IPS DF 6.9 (cell line): ENCODE data around the gene SEPTIN1.
A peak's percentile ranks its signal among the peaks of the same experiment; 100 is the strongest.
"Not testable (repeated sequence)": the region's sequence is repeated elsewhere in the genome, so short reads cannot be mapped to it uniquely, and the experiment has no call there.

Experiments
- DNase-seq: peaks from one replicate; pipeline ENCODE4 v3.0.0-alpha.2; 2013; ENCODE audit warnings: low read depth, low spot score
- H3K27ac ChIP-seq: one replicate; pipeline ENCODE4 v1.5.1; 2013; ENCODE audit warnings: low read length, control low read depth
- H3K27me3 ChIP-seq: 2 replicates; pipeline ENCODE4 v1.6.1; 2013; ENCODE audit warnings: mild to moderate bottlenecking, low read length; ENCODE audit not compliant: control insufficient read depth, insufficient read depth
- H3K36me3 ChIP-seq: 2 replicates; pipeline ENCODE4 v1.6.1; 2013; ENCODE audit warnings: low read length; ENCODE audit not compliant: control insufficient read depth, insufficient read depth
- H3K4me1 ChIP-seq: 2 replicates; pipeline ENCODE4 v1.6.1; 2013; ENCODE audit warnings: low read length; ENCODE audit not compliant: control insufficient read depth, insufficient read depth
- H3K4me3 ChIP-seq: 2 replicates; pipeline ENCODE4 v1.5.1; 2013; ENCODE audit warnings: mild to moderate bottlenecking, low read length
- H3K9me3 ChIP-seq: 2 replicates; pipeline ENCODE4 v1.6.1; 2013; ENCODE audit warnings: low read length, inconsistent platforms; ENCODE audit not compliant: control insufficient read depth, insufficient read depth
- WGBS: extraction: QIAGEN DNeasy Blood & Tissue Kit; methylation state at CpG from one replicate; pipeline ENCODE4 v1.1.7; 2013; ENCODE audit warnings: mixed read lengths, missing lambda C conversion rate; ENCODE audit not compliant: insufficient read length, insufficient coverage; 5-methylcytosine and 5-hydroxymethylcytosine counted together

SEPTIN1 gene

GRCh38 chr16:30337964-30338357 lies 44.4 kb downstream of the SEPTIN1 start:
- not testable (repeated sequence) for H3K27me3 ChIP-seq, H3K36me3 ChIP-seq, H3K27ac ChIP-seq, H3K4me1 ChIP-seq, H3K9me3 ChIP-seq, DNase-seq, H3K4me3 ChIP-seq
- no CpG with 5 or more reads among the region's 10 CpGs for WGBS

DNA sequence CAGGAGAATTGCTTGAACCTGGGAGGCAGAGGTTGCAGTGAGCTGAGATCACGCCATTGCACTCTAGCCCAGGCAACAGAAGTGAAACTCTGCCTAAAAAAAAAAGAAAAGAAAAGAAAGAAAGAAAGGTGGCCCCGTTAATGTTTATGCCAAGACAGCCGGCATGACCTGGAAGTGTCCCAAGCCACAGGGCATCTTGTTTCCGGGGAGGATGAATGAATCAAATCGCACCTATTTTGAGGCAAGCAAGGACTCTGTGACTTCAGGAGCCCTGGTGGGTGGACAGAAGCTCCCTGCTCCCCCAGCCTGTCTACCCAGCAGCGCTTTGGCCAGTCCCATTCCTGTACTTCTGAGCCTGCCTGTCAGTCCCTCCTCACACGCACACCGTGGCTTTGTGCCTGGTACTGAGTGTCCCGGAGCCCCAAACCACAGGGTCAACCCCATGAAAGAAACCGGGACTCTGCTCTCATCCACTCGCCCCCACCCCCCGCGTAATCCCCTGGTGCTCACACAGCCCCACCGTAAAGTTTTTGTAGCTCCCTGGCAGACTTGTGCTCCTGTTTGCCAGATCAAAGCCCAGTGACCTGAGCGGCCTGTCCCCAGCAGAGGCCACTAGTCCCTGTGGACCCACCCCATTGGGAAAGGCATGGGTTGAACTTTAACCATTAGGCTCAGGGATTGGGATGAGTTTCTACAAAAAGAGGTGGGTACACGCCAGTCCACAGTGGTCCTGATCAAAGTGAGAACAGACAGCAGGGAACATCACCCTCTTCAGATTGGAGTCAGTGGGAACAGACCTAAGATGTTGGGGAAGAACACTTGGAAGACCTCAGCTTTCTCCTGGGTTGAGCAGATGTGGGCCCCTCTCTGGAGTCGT lies 46.5 kb downstream of the SEPTIN1 start:
- no CpG with 5 or more reads among the region's 17 CpGs for WGBS
- Histone ChIP-seq H3K27me3 (no peaks in the 10 kb centered on the region), H3K27ac (no peak overlapping the region), H3K4me1 (no peaks in the 10 kb centered on the region), H3K9me3 (no peaks in the 10 kb centered on the region), H3K36me3 (no peaks in the 10 kb centered on the region), H3K4me3 (no peak overlapping the region)
- DNase-seq = no peak

DNA sequence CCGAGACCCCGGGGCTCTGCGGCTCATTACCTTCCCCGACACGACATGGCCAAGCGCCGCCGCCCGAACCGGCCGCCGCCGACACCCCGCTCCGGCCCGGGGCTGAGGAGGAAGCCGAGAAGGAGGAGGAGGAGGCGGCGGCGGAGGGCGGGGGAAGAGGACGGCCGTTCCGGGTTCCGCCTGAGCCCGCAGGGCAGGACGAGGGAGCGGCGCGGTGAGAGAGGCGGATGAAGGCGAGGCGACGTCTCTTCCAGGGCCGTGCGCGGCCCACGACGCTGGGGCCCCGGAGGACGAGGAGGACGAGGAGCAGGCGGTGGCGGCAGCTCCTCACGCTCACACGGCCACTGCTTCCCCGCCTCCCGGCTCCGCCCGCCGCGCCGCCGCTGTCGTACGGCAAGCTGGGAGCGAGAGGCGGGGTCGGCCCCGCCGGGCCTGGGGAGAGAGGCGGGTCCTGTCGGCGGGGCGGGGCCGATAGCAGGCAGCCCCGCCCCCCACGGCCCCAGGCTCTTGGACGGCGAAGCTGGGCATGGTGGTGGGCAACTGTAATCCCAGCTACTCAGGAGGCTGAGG lies 47.2 kb downstream of the SEPTIN1 start:
- H3K4me1 ChIP-seq, H3K27me3 ChIP-seq, H3K36me3 ChIP-seq, H3K9me3 ChIP-seq, DNase-seq, H3K27ac ChIP-seq: not testable (repeated sequence)
- WGBS = no CpG with 5 or more reads among the region's 70 CpGs
- peak overlapping the region; percentile 81 for H3K4me3 ChIP-seq

DNA sequence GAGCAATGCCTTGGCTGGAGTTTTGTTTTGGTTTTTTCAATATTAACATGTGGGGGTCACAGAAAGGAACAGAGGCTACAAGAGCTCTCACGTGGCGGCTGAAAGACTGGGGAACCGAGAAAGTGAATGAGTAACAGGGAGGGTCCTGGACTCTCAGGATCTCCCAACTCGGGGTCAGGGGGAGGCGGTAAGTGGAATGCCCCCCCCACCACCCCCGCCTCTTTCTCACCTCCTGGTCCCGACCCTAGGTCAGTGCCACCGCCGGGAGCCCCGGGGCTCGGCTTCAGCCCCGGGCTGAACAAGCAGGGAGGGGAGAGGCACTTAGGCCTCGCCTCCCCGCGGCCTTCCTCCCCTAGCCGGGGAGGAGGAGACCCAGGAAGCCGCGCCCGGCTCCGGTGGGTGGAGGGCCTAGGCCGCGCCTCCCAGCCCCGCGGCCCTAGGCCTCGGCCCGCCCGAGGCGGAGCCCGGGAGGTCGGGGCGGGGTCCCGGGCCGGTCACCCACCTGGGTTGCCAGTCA lies 47.8 kb downstream of the SEPTIN1 start:
- not testable (repeated sequence) for H3K36me3 ChIP-seq, H3K27me3 ChIP-seq, DNase-seq, H3K4me1 ChIP-seq, H3K9me3 ChIP-seq, H3K27ac ChIP-seq
- peak overlapping the region; percentile 34; the same call in 1 of the 2 replicates for H3K4me3 ChIP-seq
- WGBS = no CpG with 5 or more reads among the region's 33 CpGs
